Right atrium auricular region (tissue), 2 donors: Measurements from ENCODE around the gene DNAAF8. TPM values are rescaled to one million over a fixed set of nuclear protein-coding genes. Genes with fewer than 3 reads are reported as not detected.

Experiments
- DNase-seq: peaks from one replicate; pipeline ENCODE4 v3.0.0-alpha.2; 2019; ENCODE audit warnings: low spot score
- H3K27ac ChIP-seq, 2 donors: fragments of 200-600 bp; sonication (generic); 1 replicate in 1 of 2; 2 replicates in 1 of 2; pipeline ENCODE4 v1.5.1; 2016 to 2019
- H3K27me3 ChIP-seq, 2 donors: fragments of 200-600 bp; sonication (generic); one replicate each; pipeline versions ENCODE4 v1.5.1 to v1.6.0; 2017 to 2019
- H3K36me3 ChIP-seq: fragments of 200-600 bp; sonication (generic); one replicate; pipeline ENCODE4 v1.5.1; 2016
- H3K4me1 ChIP-seq, 2 donors: fragments of 200-600 bp; sonication (generic); one replicate each; pipeline versions ENCODE4 v1.5.1 to v1.6.0; 2017 to 2019
- H3K4me3 ChIP-seq, 2 donors: fragments of 200-600 bp; sonication (generic); 1 replicate in 1 of 2; 2 replicates in 1 of 2; pipeline ENCODE4 v1.5.1; 2017 to 2019; ENCODE audit warnings: mild to moderate bottlenecking in 1 of 2, moderate library complexity in 1 of 2
- H3K9me3 ChIP-seq, 2 donors: fragments of 200-600 bp; sonication (generic); one replicate each; pipeline ENCODE4 v1.5.1; 2019
- total RNA-seq, 2 donors: library from RNA; depleted of rRNA; stranded (reverse); fragments of >200 nt; gene quantifications; one replicate each; pipeline ENCODE4 v1.1.0, GENCODE V29; 2016
- TF ChIP-seq, protein P1 (sequence below), 2 donors: fragments of 200-600 bp; sonication (generic); IDR thresholded peaks; one replicate each; pipeline ENCODE4 v1.5.1; 2019; ENCODE audit warnings: antibody characterized with exemption in 2 of 2

DNAAF8 gene
- total RNA-seq, 2 donors from 2014 or later, result 0.39 to 0.44 TPM

DNA sequence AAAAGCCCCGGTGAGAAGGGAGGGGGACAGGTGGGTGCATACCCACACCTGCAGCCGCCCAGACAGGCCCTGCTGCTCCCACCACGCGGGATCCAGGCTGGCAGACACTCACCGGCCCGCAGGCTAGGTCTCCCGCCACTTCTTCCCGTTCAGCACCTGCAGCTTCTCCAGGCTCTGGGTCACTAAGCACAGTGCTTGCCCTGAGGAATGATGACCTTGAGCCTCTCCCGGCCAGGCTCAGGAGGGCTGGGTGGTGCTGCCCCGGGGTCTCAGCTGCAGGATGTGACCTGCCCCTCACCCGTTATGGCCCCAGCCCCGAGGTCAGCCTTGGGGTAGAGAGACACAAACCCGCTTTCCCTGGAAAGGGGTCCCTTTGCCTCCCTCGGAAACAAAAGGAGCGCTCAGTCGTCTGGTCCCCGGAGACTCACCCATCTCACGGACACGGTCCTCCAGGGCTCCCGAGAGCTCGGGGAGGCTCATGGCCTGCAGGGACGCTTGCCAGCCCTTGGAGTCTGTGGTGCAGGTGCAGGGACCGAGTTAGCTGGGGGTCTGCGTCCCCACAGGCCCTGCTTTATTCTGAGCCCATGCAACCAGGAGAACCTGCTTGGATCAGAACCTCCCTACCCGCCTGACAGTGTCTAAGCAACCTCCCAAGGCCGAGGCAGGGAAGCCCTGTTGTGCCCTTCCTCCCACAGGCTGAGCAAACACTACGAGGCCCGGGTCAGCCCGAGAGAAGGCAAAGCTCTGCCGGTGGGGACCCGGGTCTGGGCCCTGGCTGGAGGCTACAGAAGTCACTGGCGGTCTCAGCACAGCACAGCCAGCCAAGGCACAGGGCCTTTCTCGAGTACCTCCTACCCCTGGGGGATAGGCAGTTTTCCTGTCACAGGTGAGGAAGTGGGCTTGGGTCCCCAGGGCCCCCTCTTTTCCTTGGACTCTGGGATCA, 37.2 kb upstream of the DNAAF8 start:
- H3K4me3 ChIP-seq, result no peak overlapping the region
- peaks cover 61% of the 10 kb centered on the region for H3K36me3 ChIP-seq
- TF ChIP-seq, protein P1, sequence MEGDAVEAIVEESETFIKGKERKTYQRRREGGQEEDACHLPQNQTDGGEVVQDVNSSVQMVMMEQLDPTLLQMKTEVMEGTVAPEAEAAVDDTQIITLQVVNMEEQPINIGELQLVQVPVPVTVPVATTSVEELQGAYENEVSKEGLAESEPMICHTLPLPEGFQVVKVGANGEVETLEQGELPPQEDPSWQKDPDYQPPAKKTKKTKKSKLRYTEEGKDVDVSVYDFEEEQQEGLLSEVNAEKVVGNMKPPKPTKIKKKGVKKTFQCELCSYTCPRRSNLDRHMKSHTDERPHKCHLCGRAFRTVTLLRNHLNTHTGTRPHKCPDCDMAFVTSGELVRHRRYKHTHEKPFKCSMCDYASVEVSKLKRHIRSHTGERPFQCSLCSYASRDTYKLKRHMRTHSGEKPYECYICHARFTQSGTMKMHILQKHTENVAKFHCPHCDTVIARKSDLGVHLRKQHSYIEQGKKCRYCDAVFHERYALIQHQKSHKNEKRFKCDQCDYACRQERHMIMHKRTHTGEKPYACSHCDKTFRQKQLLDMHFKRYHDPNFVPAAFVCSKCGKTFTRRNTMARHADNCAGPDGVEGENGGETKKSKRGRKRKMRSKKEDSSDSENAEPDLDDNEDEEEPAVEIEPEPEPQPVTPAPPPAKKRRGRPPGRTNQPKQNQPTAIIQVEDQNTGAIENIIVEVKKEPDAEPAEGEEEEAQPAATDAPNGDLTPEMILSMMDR (IDR thresholded peaks at IDR 0.05), result no peak
- H3K27ac ChIP-seq, result peak overlapping the region; percentile 84 to 95
- H3K9me3 ChIP-seq, result no peaks in the 10 kb centered on the region
- DNase-seq, result no peak
- H3K27me3 ChIP-seq, result no peaks in the 10 kb centered on the region
- H3K4me1 ChIP-seq, result peaks cover 0 to 40% of the 10 kb centered on the region in 2 donors

- Histone ChIP-seq H3K27me3 (no peaks in the 10 kb centered on the region), H3K4me3 (no peak overlapping the region), H3K27ac (no peak overlapping the region), H3K36me3 (peaks cover 63% of the 10 kb centered on the region), H3K4me1 (peaks cover 0 to 33% of the 10 kb centered on the region in 2 donors), H3K9me3 (no peaks in the 10 kb centered on the region)
- TF ChIP-seq, protein P1 (IDR thresholded peaks at IDR 0.05), result no peak
- no peak for DNase-seq
These were observed 36.5 kb upstream of the DNAAF8 start for GRCh38 chr16:4697848-4698291.

DNA sequence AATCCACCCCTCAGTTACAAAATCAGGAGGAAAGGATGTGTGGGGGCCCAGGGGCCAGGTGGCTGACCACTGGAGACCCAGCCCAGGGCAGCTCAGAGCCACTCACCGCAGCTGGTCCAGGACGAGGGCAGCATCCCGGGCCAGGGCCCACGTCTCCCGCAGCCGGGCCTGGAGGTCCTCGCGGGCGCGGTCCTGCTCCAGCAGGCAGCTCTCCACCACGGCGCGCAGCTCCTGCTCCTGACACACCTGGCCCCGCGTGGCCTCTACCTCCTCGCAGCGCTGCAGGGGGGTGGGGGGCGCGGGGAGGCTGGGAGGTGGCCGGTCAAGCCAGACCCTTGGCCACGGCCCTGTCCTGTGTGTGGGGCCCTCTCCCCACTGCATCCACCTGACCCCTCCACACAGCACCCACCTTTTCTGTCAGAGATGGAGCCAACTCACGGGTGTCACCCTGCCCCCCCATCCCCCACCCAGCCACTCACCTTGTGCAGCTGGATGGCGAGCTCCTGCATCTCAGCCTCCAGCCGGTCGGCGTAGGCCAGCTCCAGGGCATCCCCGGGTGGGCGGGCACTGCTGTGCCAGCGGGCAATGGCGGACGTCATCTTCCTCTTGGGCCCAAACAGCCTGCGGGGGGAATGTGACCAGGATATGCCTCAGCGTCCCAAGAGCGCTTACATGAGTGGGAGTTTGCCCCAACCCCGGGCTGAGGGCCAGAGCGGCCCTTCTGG, 35.9 kb upstream of the DNAAF8 start:
- Histone ChIP-seq H3K36me3 (peaks cover 63% of the 10 kb centered on the region), H3K27ac (no peak overlapping the region), H3K9me3 (no peaks in the 10 kb centered on the region), H3K4me3 (no peak overlapping the region), H3K27me3 (no peaks in the 10 kb centered on the region), H3K4me1 (peaks cover 0 to 30% of the 10 kb centered on the region in 2 donors)
- TF ChIP-seq, protein P1 (IDR thresholded peaks at IDR 0.05), result no peak
- DNase-seq, result no peak

- TF ChIP-seq, protein P1 (IDR thresholded peaks at IDR 0.05), result no peak
- Histone ChIP-seq H3K4me1 (peaks cover 0 to 29% of the 10 kb centered on the region in 2 donors), H3K9me3 (no peaks in the 10 kb centered on the region), H3K27ac (no peak overlapping the region), H3K4me3 (no peak overlapping the region), H3K27me3 (no peaks in the 10 kb centered on the region), H3K36me3 (peaks cover 68% of the 10 kb centered on the region)
- no peak for DNase-seq
These were observed 35.2 kb upstream of the DNAAF8 start for GRCh38 chr16:4699046-4699556.

- Histone ChIP-seq H3K27me3 (no peaks in the 10 kb centered on the region), H3K36me3 (peaks cover 76% of the 10 kb centered on the region), H3K4me1 (peaks cover 0 to 15% of the 10 kb centered on the region in 2 donors), H3K4me3 (no peak overlapping the region), H3K9me3 (no peaks in the 10 kb centered on the region), H3K27ac (no peak overlapping the region)
- no peak for DNase-seq
- TF ChIP-seq, protein P1 (IDR thresholded peaks at IDR 0.05), result no peak
These were observed 33.8 kb upstream of the DNAAF8 start for GRCh38 chr16:4700380-4700996.
